Activated naive CD4-positive, alpha-beta T cell treated with anti-CD3 and anti-CD28 coated beads for 36 hours (primary cell): ENCODE data around the gene SCLY. TPM values are rescaled to one million over a fixed set of nuclear protein-coding genes. Genes with fewer than 3 reads are reported as not detected.

Experiments
- CTCF ChIA-PET: fragments of 350-600 bp; sonication (Branson Sonifier 250); formaldehyde crosslinking; loops from one replicate; lab custom pipeline; 2021; ENCODE audit warnings: antibody characterized with exemption; lab: Charles Lee
- DNase-seq: peaks from one replicate; pipeline ENCODE4 v3.0.0-alpha.2; 2020
- H3K27ac Mint-ChIP-seq: one replicate; pipeline ENCODE4 v1.8.0; 2021; ENCODE audit warnings: mild to moderate bottlenecking, mixed read lengths
- H3K27me3 Mint-ChIP-seq: one replicate; pipeline ENCODE4 v1.8.0; 2021; ENCODE audit warnings: low read depth, mixed read lengths
- H3K36me3 Mint-ChIP-seq: one replicate; pipeline ENCODE4 v1.8.0; 2021; ENCODE audit warnings: low read depth, mixed read lengths
- H3K4me1 Mint-ChIP-seq: one replicate; pipeline ENCODE4 v1.8.0; 2021; ENCODE audit warnings: low read depth, mixed read lengths
- H3K4me3 Mint-ChIP-seq: one replicate; pipeline ENCODE4 v1.8.0; 2021; ENCODE audit warnings: mild to moderate bottlenecking, moderate library complexity, mixed read lengths
- H3K9me3 Mint-ChIP-seq: one replicate; pipeline ENCODE4 v1.8.0; 2021; ENCODE audit warnings: mixed read lengths
- intact Hi-C: fragments of 100-400 bp; cut with micrococcal nuclease; formaldehyde crosslinking; loops from one replicate; pipeline ENCODE4 v1.15.1; 2023
- total RNA-seq, 2 experiments: library from RNA; stranded (reverse); gene quantifications; one replicate each; pipeline ENCODE4 v1.2.3, GENCODE V29; 2021

Gene SCLY
- total RNA-seq, 2 experiments from 2014 or later, result 46.4 to 46.7 TPM

GRCh38 chr2:238139196-238140039 lies 78.6 kb downstream of the SCLY start:
- intact Hi-C loops, result loop anchor here (1.0 kb wide), 1 partner anchor 171 kb away; no protein-coding TSS in a partner anchor
- CTCF ChIA-PET, result interaction anchor here (0.6 to 1.6 kb wide), 11 partner anchors 10 to 414 kb away, joined by 3 to 7 read pairs (median 4); no protein-coding TSS in a partner anchor
- H3K27ac Mint-ChIP-seq, result no peak overlapping the region

GRCh38 chr2:238140040-238140439 lies 79.2 kb downstream of the SCLY start:
- Mint-ChIP-seq H3K36me3 (no peaks in the 10 kb centered on the region), H3K9me3 (no peaks in the 10 kb centered on the region), H3K4me1 (peaks cover 6% of the 10 kb centered on the region), H3K27me3 (no peaks in the 10 kb centered on the region), H3K4me3 (no peak overlapping the region), H3K27ac (no peak overlapping the region)
- intact Hi-C loops, result no loop called here
- CTCF ChIA-PET, result interaction anchor here (0.6 to 1.6 kb wide), 7 partner anchors 10 to 413 kb away, joined by 3 to 7 read pairs (median 4); no protein-coding TSS in a partner anchor
- no peak for DNase-seq

More at GRCh38 chr2:238139196-238140039, 78.6 kb downstream of the SCLY start:
- H3K36me3 Mint-ChIP-seq, result no peaks in the 10 kb centered on the region
- peak; percentile 22 for DNase-seq
- no peaks in the 10 kb centered on the region for H3K27me3 Mint-ChIP-seq
- peaks cover 6% of the 10 kb centered on the region for H3K4me1 Mint-ChIP-seq
- H3K4me3 Mint-ChIP-seq, result no peak overlapping the region
- H3K9me3 Mint-ChIP-seq, result no peaks in the 10 kb centered on the region

GRCh38 chr2:238140721-238141540 lies 80.1 kb downstream of the SCLY start:
- Mint-ChIP-seq H3K27me3 (no peaks in the 10 kb centered on the region), H3K36me3 (no peaks in the 10 kb centered on the region), H3K27ac (no peak overlapping the region), H3K9me3 (no peaks in the 10 kb centered on the region), H3K4me3 (no peak overlapping the region), H3K4me1 (peaks cover 6% of the 10 kb centered on the region)
- CTCF ChIA-PET, result interaction anchor here (1.3 to 1.6 kb wide), 3 partner anchors 32 to 218 kb away, joined by 3 to 4 read pairs (median 4); no protein-coding TSS in a partner anchor
- intact Hi-C loops, result no loop called here
- no peak for DNase-seq

- Mint-ChIP-seq H3K4me1 (peaks cover 6% of the 10 kb centered on the region), H3K4me3 (no peak overlapping the region), H3K27me3 (no peaks in the 10 kb centered on the region), H3K27ac (no peak overlapping the region), H3K36me3 (no peaks in the 10 kb centered on the region), H3K9me3 (no peaks in the 10 kb centered on the region)
- intact Hi-C loops, result no loop called here
- DNase-seq, result no peak
- CTCF ChIA-PET, result interaction anchor here (0.6 to 1.3 kb wide), 2 partner anchors 12 to 218 kb away, joined by 3 read pairs; no protein-coding TSS in a partner anchor
Measured at GRCh38 chr2:238141541-238142318, 80.9 kb downstream of the SCLY start.

GRCh38 chr2:238142382-238143205 lies 81.8 kb downstream of the SCLY start:
- CTCF ChIA-PET, result interaction anchor here (0.6 kb wide), 1 partner anchor 11 kb away, joined by 3 read pairs; no protein-coding TSS in a partner anchor
- intact Hi-C loops, result no loop called here

GRCh38 chr2:238143239-238143951 lies 82.6 kb downstream of the SCLY start:
- peak; percentile 55 for DNase-seq
- Mint-ChIP-seq H3K36me3 (no peaks in the 10 kb centered on the region), H3K4me3 (no peak overlapping the region), H3K27ac (no peak overlapping the region), H3K4me1 (peaks cover 6% of the 10 kb centered on the region), H3K27me3 (no peaks in the 10 kb centered on the region), H3K9me3 (no peaks in the 10 kb centered on the region)
- CTCF ChIA-PET, result no interaction called here
- intact Hi-C loops, result no loop called here

More at GRCh38 chr2:238142382-238143205, 81.8 kb downstream of the SCLY start:
- H3K27ac Mint-ChIP-seq, result no peak overlapping the region
- DNase-seq, result no peak
- H3K27me3 Mint-ChIP-seq, result no peaks in the 10 kb centered on the region
- H3K36me3 Mint-ChIP-seq, result no peaks in the 10 kb centered on the region
- H3K4me3 Mint-ChIP-seq, result no peak overlapping the region
- no peaks in the 10 kb centered on the region for H3K9me3 Mint-ChIP-seq
- peaks cover 6% of the 10 kb centered on the region for H3K4me1 Mint-ChIP-seq

GRCh38 chr2:238144262-238144661 lies 83.5 kb downstream of the SCLY start:
- intact Hi-C loops, result no loop called here
- Mint-ChIP-seq H3K36me3 (no peaks in the 10 kb centered on the region), H3K9me3 (no peaks in the 10 kb centered on the region), H3K27ac (no peak overlapping the region), H3K27me3 (no peaks in the 10 kb centered on the region), H3K4me3 (no peak overlapping the region), H3K4me1 (peaks cover 6% of the 10 kb centered on the region)
- no peak for DNase-seq
- CTCF ChIA-PET, result no interaction called here

- CTCF ChIA-PET, result interaction anchor here (0.6 kb wide), 1 partner anchor 10 kb away, joined by 3 read pairs; no protein-coding TSS in a partner anchor
- intact Hi-C loops, result no loop called here
- no peak overlapping the region for H3K27ac Mint-ChIP-seq
Measured at GRCh38 chr2:238145046-238145445, 84.2 kb downstream of the SCLY start.

GRCh38 chr2:238145851-238146250 lies 85.0 kb downstream of the SCLY start:
- H3K4me1 Mint-ChIP-seq, result peaks cover 6% of the 10 kb centered on the region
- H3K9me3 Mint-ChIP-seq, result no peaks in the 10 kb centered on the region
- CTCF ChIA-PET, result no interaction called here
- no peaks in the 10 kb centered on the region for H3K36me3 Mint-ChIP-seq
- no peak overlapping the region for H3K27ac Mint-ChIP-seq
- intact Hi-C loops, result no loop called here
- no peak for DNase-seq
- H3K4me3 Mint-ChIP-seq, result no peak overlapping the region
- H3K27me3 Mint-ChIP-seq, result no peaks in the 10 kb centered on the region

More at GRCh38 chr2:238145046-238145445, 84.2 kb downstream of the SCLY start:
- H3K9me3 Mint-ChIP-seq, result no peaks in the 10 kb centered on the region
- no peaks in the 10 kb centered on the region for H3K27me3 Mint-ChIP-seq
- DNase-seq, result no peak
- no peaks in the 10 kb centered on the region for H3K36me3 Mint-ChIP-seq
- H3K4me1 Mint-ChIP-seq, result peaks cover 6% of the 10 kb centered on the region
- no peak overlapping the region for H3K4me3 Mint-ChIP-seq

- Mint-ChIP-seq H3K27me3 (no peaks in the 10 kb centered on the region), H3K27ac (no peak overlapping the region), H3K9me3 (no peaks in the 10 kb centered on the region), H3K36me3 (no peaks in the 10 kb centered on the region), H3K4me1 (peaks cover under 1% of the 10 kb centered on the region), H3K4me3 (no peak overlapping the region)
- intact Hi-C loops, result no loop called here
- no peak for DNase-seq
- CTCF ChIA-PET, result no interaction called here
Measured at GRCh38 chr2:238146884-238147544, 86.2 kb downstream of the SCLY start.
